Muscle layer of colon (tissue), 2 donors: ENCODE results near the gene CYP4Z1.
"Not testable (repeated sequence)": the region's sequence is repeated elsewhere in the genome, so short reads cannot be mapped to it uniquely, and the experiment has no call there.

Experiments used
- H3K27ac ChIP-seq: one replicate; pipeline ENCODE4 v1.7.0; 2013; ENCODE audit warnings: low read depth, mild to moderate bottlenecking, low read length, moderate library complexity
- H3K27me3 ChIP-seq, 2 donors: one replicate each; pipeline ENCODE4 v1.7.0; 2013; ENCODE audit warnings: low read length in 2 of 2, mild to moderate bottlenecking in 2 of 2; ENCODE audit not compliant: insufficient read depth in 2 of 2, control insufficient read depth in 1 of 2
- H3K36me3 ChIP-seq: one replicate; pipeline ENCODE4 v1.7.0; 2013; ENCODE audit warnings: mild to moderate bottlenecking, low read length; ENCODE audit not compliant: insufficient read depth
- H3K4me1 ChIP-seq: one replicate; pipeline ENCODE4 v1.7.0; 2013; ENCODE audit warnings: mild to moderate bottlenecking, low read length; ENCODE audit not compliant: insufficient read depth
- H3K4me3 ChIP-seq, 2 donors: one replicate each; pipeline ENCODE4 v1.7.0; 2013; ENCODE audit warnings: low read length in 2 of 2, low read depth in 1 of 2, mild to moderate bottlenecking in 1 of 2, moderate library complexity in 1 of 2
- H3K9ac ChIP-seq: one replicate; pipeline ENCODE4 v1.7.0; 2013; ENCODE audit warnings: low read length
- H3K9me3 ChIP-seq: one replicate; pipeline ENCODE4 v1.7.0; 2013; ENCODE audit warnings: mild to moderate bottlenecking, low read length
- donor health status: abdominal sarcoma.
- donor health status: Adenocarcinoma of cecum.

CYP4Z1 gene

DNA sequence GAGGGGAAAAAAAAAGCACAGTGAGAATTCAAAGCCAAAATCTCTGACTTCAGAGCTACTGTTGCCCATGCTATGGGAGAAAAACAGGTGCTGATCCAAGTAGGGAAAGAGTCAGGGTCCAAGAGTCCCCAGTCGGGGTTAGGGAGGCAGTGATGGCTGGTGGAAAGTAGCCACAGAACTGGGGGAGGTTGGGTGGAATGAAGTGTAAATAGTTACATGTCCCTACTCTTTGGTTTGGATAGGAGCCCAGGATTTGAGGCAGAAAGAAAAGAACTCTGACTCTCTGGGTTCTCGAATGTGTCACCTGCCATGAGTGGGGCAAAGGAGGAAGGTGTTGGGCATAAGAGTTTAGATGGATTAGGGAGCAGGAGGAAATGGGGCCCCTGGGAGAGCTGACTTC, 61.8 kb downstream of the CYP4Z1 start:
- H3K27ac ChIP-seq, H3K4me3 ChIP-seq, H3K27me3 ChIP-seq, H3K36me3 ChIP-seq, H3K9me3 ChIP-seq, H3K9ac ChIP-seq, H3K4me1 ChIP-seq: not testable (repeated sequence)

DNA sequence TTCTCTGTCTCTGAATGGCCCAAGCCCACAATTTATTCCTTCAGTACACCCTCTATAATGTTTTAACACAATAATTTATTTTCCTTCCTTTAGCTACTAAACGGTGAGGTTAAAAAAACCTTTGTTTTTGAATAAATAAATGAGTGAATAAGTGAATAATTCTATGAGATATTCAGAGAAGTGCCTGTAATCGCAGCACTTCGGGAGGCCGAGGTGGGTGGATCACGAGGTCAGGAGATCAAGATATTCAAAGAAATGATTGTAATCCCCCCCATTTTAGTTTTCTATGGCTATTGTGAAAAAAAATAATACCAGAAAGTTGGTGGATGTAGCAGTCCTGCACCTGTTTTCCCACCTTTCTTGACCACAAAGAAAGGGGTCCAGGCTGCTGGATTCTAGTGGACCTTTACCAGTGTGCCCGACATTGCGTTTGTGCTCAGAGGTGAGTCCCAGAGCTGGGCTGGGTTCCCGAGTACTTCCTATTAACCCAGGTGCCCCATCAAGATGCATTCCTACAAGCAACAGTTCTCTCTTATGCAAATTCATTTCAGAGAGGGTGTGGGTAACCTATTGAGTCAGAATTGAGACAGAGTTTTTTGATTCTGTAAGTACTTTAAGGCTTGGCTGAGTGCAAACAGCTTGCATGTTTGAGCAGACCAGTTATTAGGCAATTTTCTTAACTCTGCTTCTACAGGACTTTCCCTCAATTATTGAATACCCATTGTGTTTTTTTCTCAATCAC, 62.6 kb downstream of the CYP4Z1 start:
- H3K9me3 ChIP-seq, H3K4me1 ChIP-seq, H3K27me3 ChIP-seq, H3K36me3 ChIP-seq, H3K4me3 ChIP-seq, H3K27ac ChIP-seq, H3K9ac ChIP-seq: not testable (repeated sequence)

DNA sequence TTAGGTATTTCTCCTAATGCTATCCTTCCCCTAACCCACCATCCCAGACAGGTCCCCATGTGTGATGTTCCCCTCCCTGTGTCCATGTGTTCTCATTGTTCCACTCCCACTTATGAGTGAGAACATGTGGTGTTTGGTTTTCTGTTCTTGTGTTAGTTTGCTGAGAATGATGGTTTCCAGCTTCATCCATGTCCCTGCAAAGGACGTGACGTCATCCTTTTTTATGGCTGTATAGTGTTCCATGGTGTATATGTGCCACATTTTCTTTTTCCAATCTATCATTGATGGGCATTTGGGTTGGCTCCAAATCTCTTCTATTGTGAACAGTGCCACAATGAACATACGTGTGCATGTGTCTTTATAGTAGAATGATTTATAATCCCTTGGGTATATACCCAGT, 65.6 kb downstream of the CYP4Z1 start:
- H3K9ac ChIP-seq, H3K27me3 ChIP-seq: not testable (repeated sequence)

DNA sequence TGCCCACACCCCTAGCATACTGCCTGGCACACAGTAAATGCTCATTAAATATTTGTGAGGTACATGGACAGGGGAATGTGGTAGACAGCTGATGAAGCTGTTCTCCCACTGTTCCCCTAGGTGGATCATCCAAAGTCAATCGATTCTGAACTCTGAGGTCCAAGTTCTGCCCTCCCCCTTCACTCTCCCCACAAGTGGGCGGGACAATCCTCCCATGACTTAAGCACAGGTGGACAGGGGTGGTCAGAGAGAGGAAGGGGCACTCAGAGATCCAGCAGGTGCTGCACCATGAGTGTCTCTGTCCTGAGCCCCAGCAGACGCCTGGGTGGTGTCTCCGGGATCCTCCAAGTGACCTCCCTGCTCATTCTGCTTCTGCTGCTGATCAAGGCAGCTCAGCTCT, 70.2 kb downstream of the CYP4Z1 start, which contains the start of gene CYP4A22:
Gene CYP4A22, plus strand, starts transcription at position 244 of the 400 bp plus-strand sequence. Its CDS starts 45 bp downstream, at position 289.
- Histone ChIP-seq H3K27ac (no peak within 1 kb of the TSS), H3K4me3 (no peak within 1 kb of the TSS), H3K9ac (no peak within 1 kb of the TSS), H3K27me3 (no peaks in the 10 kb centered on the region), H3K4me1 (no peaks in the 10 kb centered on the region), H3K36me3 (no peaks in the 10 kb centered on the region), H3K9me3 (no peaks in the 10 kb centered on the region)

More for the DNA sequence above, 65.6 kb downstream of the CYP4Z1 start:
- H3K4me3 ChIP-seq, H3K9me3 ChIP-seq, H3K4me1 ChIP-seq, H3K36me3 ChIP-seq, H3K27ac ChIP-seq: not testable (repeated sequence)

DNA sequence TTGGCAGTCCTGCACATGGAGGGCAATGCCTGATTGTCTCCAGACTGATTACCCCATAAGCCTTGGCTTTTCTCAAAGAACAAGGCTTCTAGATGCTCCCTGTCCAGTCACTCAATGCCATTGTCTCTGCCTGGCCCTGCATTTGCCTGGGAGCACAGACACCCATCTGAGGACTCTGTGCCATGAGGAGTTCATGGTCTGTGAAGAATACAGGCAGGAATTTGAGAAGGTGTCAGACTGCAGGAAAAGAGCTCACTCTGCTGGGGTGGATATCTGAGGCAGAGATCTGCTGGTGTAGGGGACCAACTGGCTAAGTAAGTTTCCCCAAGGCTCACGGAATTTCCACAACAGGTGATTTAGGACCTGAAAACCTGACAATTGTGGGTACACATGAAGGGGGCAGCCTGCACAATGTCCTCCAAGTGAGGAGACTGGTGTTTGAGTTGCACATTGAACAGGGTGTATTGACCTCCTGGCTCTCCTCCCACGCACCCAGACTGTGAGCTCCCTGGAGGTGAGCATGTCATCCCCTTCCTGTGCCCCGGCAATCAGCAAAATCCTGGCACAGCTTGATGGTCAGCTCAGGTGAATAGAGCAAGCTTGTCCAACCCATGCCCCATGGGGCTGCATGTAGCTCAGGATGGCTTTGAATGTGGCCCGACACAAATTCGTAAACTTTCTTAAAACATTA, 71.0 kb downstream of the CYP4Z1 start:
- no peaks in the 10 kb centered on the region for H3K9me3 ChIP-seq

DNA sequence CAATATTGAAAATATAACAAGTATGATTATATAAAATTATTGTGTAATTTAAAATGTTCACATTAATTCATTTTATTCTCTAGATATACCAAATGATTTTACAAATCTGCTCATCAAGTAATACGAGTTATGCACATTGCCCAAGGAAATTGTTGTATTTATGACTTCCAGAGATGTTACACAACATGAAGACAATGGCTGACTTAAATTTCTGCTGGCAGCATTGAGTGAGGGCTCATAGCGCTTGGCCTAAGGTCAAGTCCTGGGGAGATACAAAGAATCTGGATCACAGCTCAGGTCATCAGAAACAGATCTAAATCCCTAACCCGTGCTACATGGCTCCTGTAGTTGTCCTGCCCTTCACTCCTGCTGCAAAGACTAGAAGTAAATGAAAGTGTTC, 73.3 kb downstream of the CYP4Z1 start:
- not testable (repeated sequence) for H3K36me3 ChIP-seq, H3K27ac ChIP-seq, H3K9ac ChIP-seq, H3K27me3 ChIP-seq, H3K4me3 ChIP-seq, H3K9me3 ChIP-seq, H3K4me1 ChIP-seq

More for the DNA sequence above, 71.0 kb downstream of the CYP4Z1 start:
- Histone ChIP-seq H3K27me3 (no peaks in the 10 kb centered on the region), H3K27ac (no peak overlapping the region), H3K4me1 (no peaks in the 10 kb centered on the region), H3K4me3 (no peak overlapping the region), H3K36me3 (no peaks in the 10 kb centered on the region), H3K9ac (no peak overlapping the region)

DNA sequence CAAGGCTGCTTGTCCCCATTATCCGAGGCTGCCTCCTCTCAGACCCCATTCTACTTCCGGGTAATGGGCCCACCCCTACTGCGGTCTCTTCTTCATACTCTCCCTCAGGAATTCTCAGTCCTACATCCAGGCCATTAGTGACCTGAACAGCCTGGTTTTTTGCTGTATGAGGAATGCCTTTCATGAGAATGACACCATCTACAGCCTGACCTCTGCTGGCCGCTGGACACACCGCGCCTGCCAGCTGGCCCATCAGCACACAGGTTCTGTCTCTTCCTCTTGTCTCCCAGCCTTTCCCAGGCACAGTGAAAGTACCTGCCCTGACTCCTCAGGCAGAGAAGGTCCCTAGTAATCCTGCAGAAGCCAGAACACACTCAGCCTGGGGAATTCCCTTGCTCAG, 76.6 kb downstream of the CYP4Z1 start:
- not testable (repeated sequence) for H3K27ac ChIP-seq, H3K4me3 ChIP-seq, H3K9me3 ChIP-seq, H3K36me3 ChIP-seq, H3K9ac ChIP-seq, H3K27me3 ChIP-seq, H3K4me1 ChIP-seq

DNA sequence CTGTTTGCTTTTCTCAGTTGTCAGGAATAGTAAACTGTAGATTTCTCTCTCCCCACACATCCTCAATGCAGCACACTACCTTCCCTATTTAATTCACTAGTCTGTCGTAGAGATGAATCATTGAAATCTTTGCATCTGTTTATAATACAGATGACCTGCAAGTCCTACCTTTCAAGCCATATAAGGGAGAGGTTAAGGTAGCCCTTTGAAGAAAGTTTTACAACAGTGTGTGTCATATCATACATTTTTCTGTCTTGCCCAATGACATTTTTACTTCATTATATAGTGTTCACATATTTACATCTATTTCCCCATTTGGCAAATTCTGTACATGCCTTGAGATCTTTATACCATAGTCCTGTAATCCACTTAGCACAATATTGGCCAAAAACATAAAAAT, 79.5 kb downstream of the CYP4Z1 start:
- H3K27ac ChIP-seq, H3K9ac ChIP-seq, H3K9me3 ChIP-seq, H3K4me1 ChIP-seq, H3K27me3 ChIP-seq, H3K36me3 ChIP-seq, H3K4me3 ChIP-seq: not testable (repeated sequence)

DNA sequence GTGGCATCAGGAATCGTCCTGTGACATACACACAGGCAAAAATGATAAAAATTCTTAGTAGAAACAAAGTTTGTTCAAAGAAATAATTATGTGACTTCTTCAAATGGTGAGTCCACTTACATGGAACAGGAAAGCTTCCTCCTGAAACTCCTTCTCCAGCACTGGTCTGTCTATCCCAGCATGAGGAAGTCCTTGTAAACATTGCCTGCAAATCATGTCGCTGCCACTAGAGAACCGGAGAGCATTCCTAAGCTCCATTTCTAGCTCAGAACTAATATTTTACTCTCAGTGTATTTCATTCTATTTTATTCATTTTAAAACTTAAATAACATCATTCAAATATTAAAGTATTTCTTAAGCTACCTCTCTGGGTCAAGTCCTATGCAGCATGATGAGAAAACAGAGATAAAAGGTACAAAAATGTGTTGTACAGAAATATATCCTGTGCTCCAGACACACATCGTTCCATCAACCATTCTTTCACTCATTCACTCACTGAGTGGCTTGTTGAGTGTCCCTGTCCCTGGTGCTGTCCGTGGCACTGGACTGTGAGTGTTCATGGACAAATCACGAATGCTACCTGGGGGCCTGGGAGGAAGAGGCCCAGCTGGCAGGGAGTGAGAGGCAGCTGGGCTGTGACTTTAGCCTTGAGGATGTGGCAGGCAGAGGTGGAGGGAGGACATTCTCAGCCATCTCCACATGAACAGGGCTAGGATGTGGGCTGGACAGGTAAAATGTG, 80.2 kb downstream of the CYP4Z1 start:
- Histone ChIP-seq H3K4me1 (no peaks in the 10 kb centered on the region), H3K27me3 (no peaks in the 10 kb centered on the region), H3K36me3 (no peaks in the 10 kb centered on the region), H3K4me3 (no peak overlapping the region), H3K9ac (no peak overlapping the region), H3K27ac (no peak overlapping the region), H3K9me3 (no peaks in the 10 kb centered on the region)

DNA sequence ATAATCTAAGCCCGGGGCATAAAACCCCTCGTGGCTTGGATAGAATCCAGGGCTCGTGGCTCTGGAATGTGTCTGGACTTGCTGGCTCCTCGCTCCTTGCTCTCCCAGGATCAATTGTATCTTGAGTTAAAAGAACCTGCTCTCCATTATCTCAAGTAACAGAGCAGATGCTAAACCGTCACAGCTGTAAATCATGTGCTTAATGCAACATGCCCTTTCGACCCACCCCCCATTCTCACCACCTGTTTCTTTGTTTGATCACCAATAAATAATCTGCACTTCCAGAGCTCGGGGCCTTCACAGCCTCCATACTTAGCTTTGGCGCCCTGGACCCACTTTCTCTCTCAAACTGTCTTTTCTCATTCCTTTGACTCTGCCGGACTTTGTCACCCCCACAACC, 82.1 kb downstream of the CYP4Z1 start:
- H3K9ac ChIP-seq, H3K4me1 ChIP-seq, H3K4me3 ChIP-seq, H3K9me3 ChIP-seq, H3K27me3 ChIP-seq, H3K27ac ChIP-seq, H3K36me3 ChIP-seq: not testable (repeated sequence)

DNA sequence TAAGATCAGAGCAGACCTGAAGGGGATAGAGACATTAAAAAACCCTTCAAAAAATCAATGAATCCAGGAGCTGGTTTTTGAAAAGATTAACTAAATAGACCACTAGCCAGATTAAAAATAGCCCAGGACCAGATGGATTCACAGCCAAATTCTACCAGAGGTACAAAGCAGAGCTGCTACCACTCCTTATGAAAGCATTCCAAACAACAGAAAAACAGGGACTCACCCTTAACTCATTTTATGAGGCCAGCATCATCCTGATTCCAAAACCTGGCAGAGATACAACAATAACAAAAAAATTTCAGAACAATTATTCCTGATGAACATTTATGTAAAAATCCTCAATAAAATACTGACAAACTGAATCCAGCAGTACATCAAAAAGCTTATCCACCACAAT, 89.4 kb downstream of the CYP4Z1 start:
- H3K27me3 ChIP-seq: not testable (repeated sequence)

More for the DNA sequence above, 89.4 kb downstream of the CYP4Z1 start:
- not testable (repeated sequence) for H3K4me1 ChIP-seq, H3K9me3 ChIP-seq, H3K9ac ChIP-seq, H3K36me3 ChIP-seq, H3K4me3 ChIP-seq, H3K27ac ChIP-seq
